ENCODE data around the gene HDAC4. TPM values are rescaled to one million over a fixed set of nuclear protein-coding genes. Genes with fewer than 3 reads are reported as not detected.

Gene HDAC4
- total and polyA plus RNA-seq, 4 donors, result 2.9 to 37.2 (median 4.4) TPM

DNA sequence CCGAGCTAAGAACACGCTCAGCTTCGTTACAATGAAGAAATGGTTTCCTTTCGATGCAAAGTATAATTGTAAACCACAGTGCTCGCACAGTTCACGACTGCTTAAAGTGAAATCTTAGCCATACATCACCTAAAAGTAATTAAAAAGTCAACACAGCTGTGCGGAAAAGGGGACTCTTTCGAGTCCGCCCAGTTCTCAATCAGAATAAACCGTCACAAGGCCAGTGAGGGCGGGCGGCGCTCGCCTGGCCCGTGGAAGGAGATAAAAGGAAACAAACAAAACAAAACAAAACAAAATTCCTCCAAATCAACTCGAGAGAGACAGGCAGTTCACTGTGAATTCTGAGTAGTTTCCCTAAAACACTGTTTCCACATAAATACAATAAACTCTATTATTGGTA is 352.1 kb downstream of the HDAC4 start:
- Histone ChIP-seq H3K9me3 (ENCODE audit: control insufficient read depth in 4 of 4, low read length in 3 of 4) (no peaks in the 10 kb centered on the region), H3K4me1 (ENCODE audit: control insufficient read depth in 4 of 4, insufficient read depth in 4 of 4, low read length in 3 of 4) (no peaks in the 10 kb centered on the region), H3K27me3 (ENCODE audit: control insufficient read depth in 4 of 4, insufficient read depth in 4 of 4, low read length in 3 of 4) (no peaks in the 10 kb centered on the region), H3K4me3 (ENCODE audit: low read depth in 1 of 3, low read length in 3 of 3) (no peak overlapping the region), H3K36me3 (ENCODE audit: control insufficient read depth in 4 of 4, insufficient read depth in 3 of 4, low read depth in 1 of 4, low read length in 3 of 4) (peaks cover 4 to 12% (median 6%) of the 10 kb centered on the region in 4 donors), H3K27ac (ENCODE audit: low read depth in 1 of 2, low read length in 2 of 2) (no peak overlapping the region), H3K9ac (ENCODE audit: low read depth in 1 of 2, low read length in 2 of 2) (no peak overlapping the region)
- DNase-seq (ENCODE audit: low spot score), result no peak
- TF ChIP-seq REST (IDR thresholded peaks at IDR 0.05) (no peak), HNF4G (IDR thresholded peaks at IDR 0.05) (no peak), EGR1 (IDR thresholded peaks at IDR 0.05; ENCODE audit: low read depth in 2 of 2) (no peak), RAD21 (IDR thresholded peaks at IDR 0.05) (no peak), FOXA1 (IDR thresholded peaks at IDR 0.05) (no peak), NR2F2 (IDR thresholded peaks at IDR 0.05) (no peak), FOXA2 (IDR thresholded peaks at IDR 0.05) (no peak), TAF1 (conservative IDR thresholded peaks at IDR 0.05) (no peak), MAX (IDR thresholded peaks at IDR 0.05) (no peak), GABPA (IDR thresholded peaks at IDR 0.05 in 1 of 2, conservative IDR thresholded peaks at IDR 0.05 in 1 of 2) (no peak), YY1 (IDR thresholded peaks at IDR 0.05) (no peak), HNF4A (conservative IDR thresholded peaks at IDR 0.05) (no peak), JUND (IDR thresholded peaks at IDR 0.05) (no peak), ZBTB33 (IDR thresholded peaks at IDR 0.05) (no peak), RXRA (IDR thresholded peaks at IDR 0.05) (no peak)
- TF ChIP-seq, protein P1, sequence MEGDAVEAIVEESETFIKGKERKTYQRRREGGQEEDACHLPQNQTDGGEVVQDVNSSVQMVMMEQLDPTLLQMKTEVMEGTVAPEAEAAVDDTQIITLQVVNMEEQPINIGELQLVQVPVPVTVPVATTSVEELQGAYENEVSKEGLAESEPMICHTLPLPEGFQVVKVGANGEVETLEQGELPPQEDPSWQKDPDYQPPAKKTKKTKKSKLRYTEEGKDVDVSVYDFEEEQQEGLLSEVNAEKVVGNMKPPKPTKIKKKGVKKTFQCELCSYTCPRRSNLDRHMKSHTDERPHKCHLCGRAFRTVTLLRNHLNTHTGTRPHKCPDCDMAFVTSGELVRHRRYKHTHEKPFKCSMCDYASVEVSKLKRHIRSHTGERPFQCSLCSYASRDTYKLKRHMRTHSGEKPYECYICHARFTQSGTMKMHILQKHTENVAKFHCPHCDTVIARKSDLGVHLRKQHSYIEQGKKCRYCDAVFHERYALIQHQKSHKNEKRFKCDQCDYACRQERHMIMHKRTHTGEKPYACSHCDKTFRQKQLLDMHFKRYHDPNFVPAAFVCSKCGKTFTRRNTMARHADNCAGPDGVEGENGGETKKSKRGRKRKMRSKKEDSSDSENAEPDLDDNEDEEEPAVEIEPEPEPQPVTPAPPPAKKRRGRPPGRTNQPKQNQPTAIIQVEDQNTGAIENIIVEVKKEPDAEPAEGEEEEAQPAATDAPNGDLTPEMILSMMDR (IDR thresholded peaks at IDR 0.05; ENCODE audit: low read depth, low read length, missing input control), result no peak
- WGBS, result 92% methylated on average over 16 of the region's 16 CpGs

DNA sequence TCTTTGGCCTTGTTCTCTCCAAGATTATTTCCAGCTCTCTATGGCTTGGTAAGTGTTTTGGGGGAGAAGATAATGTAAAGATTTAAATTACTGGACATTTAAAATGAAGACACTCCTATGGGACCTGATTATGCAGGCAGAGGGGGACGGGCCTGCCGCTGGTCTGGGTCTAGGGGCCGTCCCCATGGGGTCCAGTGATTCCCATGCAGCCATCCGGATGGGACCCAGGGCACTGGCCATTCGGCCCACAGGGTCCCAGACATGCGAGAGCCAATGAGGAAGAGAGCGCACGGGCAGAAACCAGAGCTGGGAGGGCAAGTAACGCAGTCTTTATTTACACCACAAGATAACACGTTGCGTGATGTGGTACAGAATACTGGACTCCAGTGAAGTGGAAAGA is 353.0 kb downstream of the HDAC4 start:
- no peaks in the 10 kb centered on the region for H3K9me3 ChIP-seq (ENCODE audit: control insufficient read depth in 4 of 4, low read length in 3 of 4)
- TF ChIP-seq JUND (IDR thresholded peaks at IDR 0.05) (no peak), RXRA (IDR thresholded peaks at IDR 0.05) (no peak), REST (IDR thresholded peaks at IDR 0.05) (no peak), HNF4A (conservative IDR thresholded peaks at IDR 0.05) (no peak), SP1 (IDR thresholded peaks at IDR 0.05) (no peak)
- no peak overlapping the region for H3K9ac ChIP-seq (ENCODE audit: low read depth in 1 of 2, low read length in 2 of 2)
- 98% methylated on average over 11 of the region's 11 CpGs for WGBS
- peaks cover 2 to 8% (median 5%) of the 10 kb centered on the region in 4 donors for H3K36me3 ChIP-seq (ENCODE audit: control insufficient read depth in 4 of 4, insufficient read depth in 3 of 4, low read depth in 1 of 4, low read length in 3 of 4)
- no peak overlapping the region for H3K4me3 ChIP-seq (ENCODE audit: low read depth in 1 of 3, low read length in 3 of 3)
- no peaks in the 10 kb centered on the region for H3K4me1 ChIP-seq (ENCODE audit: control insufficient read depth in 4 of 4, insufficient read depth in 4 of 4, low read length in 3 of 4)
- no peak overlapping the region for H3K27ac ChIP-seq (ENCODE audit: low read depth in 1 of 2, low read length in 2 of 2)
- H3K27me3 ChIP-seq (ENCODE audit: control insufficient read depth in 4 of 4, insufficient read depth in 4 of 4, low read length in 3 of 4), result no peaks in the 10 kb centered on the region
- DNase-seq (ENCODE audit: low spot score), result no peak
